Neural crest cell (in vitro differentiated cells): ENCODE data around the gene TTYH2. TPM values are rescaled to one million over a fixed set of nuclear protein-coding genes. Genes with fewer than 3 reads are reported as not detected.

Source experiments
- DNase-seq: peaks from one replicate; pipeline ENCODE4 v3.0.0; 2021; ENCODE audit warnings: low read depth, mixed read lengths, low spot score
- H3K27ac Mint-ChIP-seq: one replicate; pipeline ENCODE4 v1.8.0; 2021; ENCODE audit warnings: mild to moderate bottlenecking, mixed read lengths; ENCODE audit not compliant: unreplicated experiment
- H3K27me3 Mint-ChIP-seq: 2 replicates; pipeline ENCODE4 v1.8.0; 2021; ENCODE audit warnings: low read depth, mild to moderate bottlenecking, mixed read lengths
- H3K36me3 Mint-ChIP-seq: 2 replicates; pipeline ENCODE4 v1.8.0; 2021; ENCODE audit warnings: low read depth, mild to moderate bottlenecking, mixed read lengths
- H3K4me1 Mint-ChIP-seq: 2 replicates; pipeline ENCODE4 v1.8.0; 2021; ENCODE audit warnings: mixed read lengths
- H3K4me3 Mint-ChIP-seq: one replicate; pipeline ENCODE4 v1.8.0; 2021; ENCODE audit warnings: mild to moderate bottlenecking, mixed read lengths
- H3K9me3 Mint-ChIP-seq: 2 replicates; pipeline ENCODE4 v1.8.0; 2021; ENCODE audit warnings: mixed read lengths
- total RNA-seq: library from RNA; stranded (reverse); gene quantifications from 2 replicates; pipeline ENCODE4 v1.2.1, GENCODE V29; 2021
- TF ChIP-seq, protein P1 (sequence below): fragments of 200-600 bp; sonication (generic); conservative IDR thresholded peaks from 2 replicates; pipeline ENCODE4 v1.5.0; 2021; ENCODE audit warnings: antibody characterized with exemption, mild to moderate bottlenecking

TTYH2 gene
- total RNA-seq, 1 donor from 2014 or later: 3.0 TPM

GRCh38 chr17:74220946-74221818 lies 7.8 kb downstream of the TTYH2 start:
- peaks cover 14% of the 10 kb centered on the region for H3K4me1 Mint-ChIP-seq
- peaks cover 8% of the 10 kb centered on the region for H3K27me3 Mint-ChIP-seq
- TF ChIP-seq, protein P1, sequence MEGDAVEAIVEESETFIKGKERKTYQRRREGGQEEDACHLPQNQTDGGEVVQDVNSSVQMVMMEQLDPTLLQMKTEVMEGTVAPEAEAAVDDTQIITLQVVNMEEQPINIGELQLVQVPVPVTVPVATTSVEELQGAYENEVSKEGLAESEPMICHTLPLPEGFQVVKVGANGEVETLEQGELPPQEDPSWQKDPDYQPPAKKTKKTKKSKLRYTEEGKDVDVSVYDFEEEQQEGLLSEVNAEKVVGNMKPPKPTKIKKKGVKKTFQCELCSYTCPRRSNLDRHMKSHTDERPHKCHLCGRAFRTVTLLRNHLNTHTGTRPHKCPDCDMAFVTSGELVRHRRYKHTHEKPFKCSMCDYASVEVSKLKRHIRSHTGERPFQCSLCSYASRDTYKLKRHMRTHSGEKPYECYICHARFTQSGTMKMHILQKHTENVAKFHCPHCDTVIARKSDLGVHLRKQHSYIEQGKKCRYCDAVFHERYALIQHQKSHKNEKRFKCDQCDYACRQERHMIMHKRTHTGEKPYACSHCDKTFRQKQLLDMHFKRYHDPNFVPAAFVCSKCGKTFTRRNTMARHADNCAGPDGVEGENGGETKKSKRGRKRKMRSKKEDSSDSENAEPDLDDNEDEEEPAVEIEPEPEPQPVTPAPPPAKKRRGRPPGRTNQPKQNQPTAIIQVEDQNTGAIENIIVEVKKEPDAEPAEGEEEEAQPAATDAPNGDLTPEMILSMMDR: no peak
- H3K9me3 Mint-ChIP-seq: no peaks in the 10 kb centered on the region
- no peak for DNase-seq
- no peaks in the 10 kb centered on the region for H3K36me3 Mint-ChIP-seq
- no peak overlapping the region for H3K4me3 Mint-ChIP-seq
- H3K27ac Mint-ChIP-seq: no peak overlapping the region

DNA sequence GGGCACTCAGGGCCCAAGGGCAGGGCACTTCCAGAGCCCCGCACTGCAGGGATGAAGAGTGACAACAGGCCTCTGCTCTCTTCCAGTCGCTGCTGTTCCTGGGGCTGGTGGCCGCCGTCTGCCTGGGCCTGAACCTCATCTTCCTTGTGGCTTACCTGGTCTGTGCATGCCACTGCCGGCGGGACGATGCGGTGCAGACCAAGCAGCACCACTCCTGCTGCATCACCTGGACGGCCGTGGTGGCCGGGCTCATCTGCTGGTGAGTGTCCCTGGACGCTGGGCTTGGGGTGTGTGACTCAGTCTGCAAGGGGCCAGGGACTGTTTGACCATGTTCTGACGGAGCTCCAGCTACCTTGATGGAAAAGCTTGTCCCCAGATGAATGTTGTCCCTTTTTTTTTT lies 9.0 kb downstream of the TTYH2 start:
- no peaks in the 10 kb centered on the region for H3K36me3 Mint-ChIP-seq
- no peak overlapping the region for H3K4me3 Mint-ChIP-seq
- H3K27ac Mint-ChIP-seq: no peak overlapping the region
- H3K9me3 Mint-ChIP-seq: no peaks in the 10 kb centered on the region
- H3K27me3 Mint-ChIP-seq: peaks cover 3% of the 10 kb centered on the region
- TF ChIP-seq, protein P1: no peak
- peaks cover 15% of the 10 kb centered on the region for H3K4me1 Mint-ChIP-seq
- no peak for DNase-seq

DNA sequence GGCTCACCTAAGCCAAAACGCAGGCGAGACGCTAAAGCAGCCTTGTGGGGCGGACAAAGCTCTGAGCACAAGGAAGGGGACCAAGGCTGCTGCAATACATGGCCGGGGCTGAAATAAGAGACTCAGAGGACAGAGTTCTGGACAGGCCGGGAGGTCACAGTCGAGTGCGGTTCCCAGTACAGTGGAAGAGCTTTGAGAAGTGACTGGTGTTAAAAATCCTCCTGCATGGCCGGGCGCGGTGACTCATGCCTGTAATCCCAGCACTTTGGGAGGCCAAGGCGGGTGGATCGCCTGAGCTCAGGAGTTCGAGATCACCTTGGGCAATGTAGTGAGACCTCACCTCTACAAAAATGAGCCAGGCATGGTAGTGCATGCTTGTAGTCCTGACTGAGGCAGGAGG lies 10.5 kb downstream of the TTYH2 start:
- Mint-ChIP-seq H3K36me3 (no peaks in the 10 kb centered on the region), H3K9me3 (no peaks in the 10 kb centered on the region), H3K27me3 (no peaks in the 10 kb centered on the region), H3K4me3 (no peak overlapping the region), H3K27ac (no peak overlapping the region), H3K4me1 (peaks cover 23% of the 10 kb centered on the region)
- no peak for DNase-seq
- TF ChIP-seq, protein P1: no peak

DNA sequence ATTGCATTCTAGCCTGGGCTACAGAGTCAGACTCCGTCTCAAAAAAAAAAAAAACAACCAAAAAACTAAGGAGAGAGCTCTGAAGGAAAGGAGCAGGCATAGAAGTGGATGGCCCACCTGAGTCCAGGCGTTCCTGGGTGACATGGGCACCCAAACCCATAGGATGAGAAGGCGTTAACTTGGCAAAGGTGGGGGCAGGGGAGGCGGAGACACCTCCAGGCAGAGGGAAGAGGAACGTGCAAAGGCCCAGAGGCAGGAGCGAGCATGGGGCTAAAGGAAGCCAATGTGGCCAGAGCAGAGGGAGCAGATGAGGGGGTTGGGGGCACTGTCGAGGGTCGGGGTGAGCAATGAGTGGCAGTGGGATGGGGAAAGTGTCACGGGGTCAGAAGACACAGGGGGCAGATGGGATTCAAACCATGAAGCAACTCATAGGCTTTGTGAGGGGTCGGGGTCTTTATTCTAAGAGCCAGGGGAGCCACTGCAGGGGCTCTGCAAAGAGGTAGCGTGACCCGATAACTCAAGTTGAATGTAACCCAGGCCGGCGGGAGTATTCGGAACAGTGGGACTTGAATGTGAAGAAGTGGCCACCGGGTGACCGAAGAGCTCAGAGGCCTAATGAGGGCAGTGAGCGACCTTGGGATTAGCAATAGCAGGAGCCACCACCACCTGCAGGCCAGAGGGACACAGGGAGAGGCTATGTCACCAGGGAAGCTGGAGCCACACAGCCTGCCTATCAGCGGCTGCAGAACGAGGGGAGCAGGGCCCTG lies 11.8 kb downstream of the TTYH2 start:
- TF ChIP-seq, protein P1: no peak
- no peaks in the 10 kb centered on the region for H3K36me3 Mint-ChIP-seq
- no peak for DNase-seq
- no peaks in the 10 kb centered on the region for H3K27me3 Mint-ChIP-seq
- no peak overlapping the region for H3K4me3 Mint-ChIP-seq
- H3K4me1 Mint-ChIP-seq: peaks cover 23% of the 10 kb centered on the region
- no peak overlapping the region for H3K27ac Mint-ChIP-seq
- H3K9me3 Mint-ChIP-seq: no peaks in the 10 kb centered on the region

DNA sequence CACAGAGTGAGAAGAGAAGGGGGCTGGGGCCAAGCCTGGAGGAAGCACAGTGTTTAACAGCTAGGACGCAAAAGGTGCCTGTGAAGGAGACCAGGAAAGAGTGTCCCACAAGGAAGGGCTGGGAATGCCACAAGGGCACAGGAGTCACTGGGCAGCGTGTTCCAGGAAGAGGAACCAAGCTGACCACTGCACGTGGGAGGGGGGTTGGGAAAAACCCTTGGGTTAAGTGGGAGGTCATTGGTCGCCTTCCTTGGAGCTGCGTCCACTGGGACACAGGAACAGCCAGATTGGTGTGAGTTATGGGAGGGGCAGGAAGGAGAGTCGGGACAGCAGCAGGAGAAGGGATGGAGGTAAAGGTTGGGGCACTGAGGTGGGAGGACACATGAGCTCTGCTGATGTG lies 12.9 kb downstream of the TTYH2 start:
- no peak for DNase-seq
- no peak overlapping the region for H3K27ac Mint-ChIP-seq
- H3K4me3 Mint-ChIP-seq: no peak overlapping the region
- H3K27me3 Mint-ChIP-seq: no peaks in the 10 kb centered on the region
- H3K36me3 Mint-ChIP-seq: no peaks in the 10 kb centered on the region
- TF ChIP-seq, protein P1: no peak
- no peaks in the 10 kb centered on the region for H3K9me3 Mint-ChIP-seq
- peaks cover 23% of the 10 kb centered on the region for H3K4me1 Mint-ChIP-seq
